Caco-2 (cell line): ENCODE results near the gene IGSF23. TPM values are rescaled to one million over a fixed set of nuclear protein-coding genes. Genes with fewer than 3 reads are reported as not detected.

Source experiments
- BruUV-seq: library from RNA; stranded (reverse); fragments of 400-500 nt; replicated peaks from 2 replicates; lab custom pipeline; 2021; lab: Mats Ljungman, UMichigan
- CTCF ChIA-PET: fragments of 300-600 bp; sonication (Branson Sonifier 250); formaldehyde crosslinking; loops from one replicate; lab custom pipeline; 2022; ENCODE audit warnings: antibody characterized with exemption; lab: Charles Lee
- POLR2A ChIA-PET: fragments of 300-600 bp; sonication (Branson Sonifier 250); formaldehyde crosslinking; loops from one replicate; lab custom pipeline; 2022; ENCODE audit warnings: antibody characterized with exemption; lab: Charles Lee
- DNase-seq, 2 experiments: peaks; one replicate each; pipeline versions ENCODE4 v3.0.0 to v3.0.0-alpha.2; 2020 to 2022
- H3K27me3 ChIP-seq: replicated peaks from 2 replicates; pipeline ENCODE4 v1.6.0; 2011; ENCODE audit warnings: low read length; ENCODE audit not compliant: control insufficient read depth, insufficient read depth
- H3K36me3 ChIP-seq: 2 replicates; pipeline ENCODE4 v1.5.1; 2011; ENCODE audit warnings: low read length; ENCODE audit not compliant: control insufficient read depth, insufficient read depth
- H3K4me1 ChIP-seq: fragments of 250-450 bp; sonication (Bioruptor Pico); 2 replicates; pipeline ENCODE4 v1.5.1; 2020; ENCODE audit warnings: mild to moderate bottlenecking
- H3K4me3 ChIP-seq: 2 replicates; pipeline ENCODE4 v1.5.1; 2011; ENCODE audit warnings: low read depth, mild to moderate bottlenecking, control low read depth, low read length
- H3K9me3 ChIP-seq: fragments of 250-450 bp; sonication (Bioruptor Pico); 2 replicates; pipeline ENCODE4 v1.5.1; 2020; ENCODE audit warnings: mild to moderate bottlenecking, moderate library complexity
- H3K27ac Mint-ChIP-seq: one replicate; pipeline ENCODE4 v1.8.0; 2022; ENCODE audit warnings: mixed read lengths; ENCODE audit not compliant: unreplicated experiment
- H3K27me3 Mint-ChIP-seq: one replicate; pipeline ENCODE4 v1.8.0; 2022; ENCODE audit warnings: mixed read lengths; ENCODE audit not compliant: insufficient read depth, unreplicated experiment
- H3K36me3 Mint-ChIP-seq: one replicate; pipeline ENCODE4 v1.8.0; 2022; ENCODE audit warnings: mild to moderate bottlenecking, mixed read lengths; ENCODE audit not compliant: insufficient read depth, unreplicated experiment
- H3K4me1 Mint-ChIP-seq: one replicate; pipeline ENCODE4 v1.8.0; 2022; ENCODE audit warnings: low read depth, mixed read lengths; ENCODE audit not compliant: unreplicated experiment
- H3K4me3 Mint-ChIP-seq: one replicate; pipeline ENCODE4 v1.8.0; 2022; ENCODE audit warnings: mild to moderate bottlenecking, moderate library complexity, mixed read lengths; ENCODE audit not compliant: unreplicated experiment
- H3K9me3 Mint-ChIP-seq: one replicate; pipeline ENCODE4 v1.8.0; 2022; ENCODE audit warnings: mixed read lengths; ENCODE audit not compliant: unreplicated experiment
- CTCF ChIP-seq, 2 experiments: fragments of 200-600 bp in 1 of 2; IDR thresholded peaks; 1 replicate in 1 of 2; 2 replicates in 1 of 2; pipeline versions ENCODE4 v1.5.1 to v1.8.0; 2011 to 2022; ENCODE audit warnings: antibody characterized with exemption in 1 of 2, control low read depth in 1 of 2, inconsistent platforms in 1 of 2, low read depth in 1 of 2, low read length in 1 of 2, mild to moderate bottlenecking in 1 of 2, moderate library complexity in 1 of 2; ENCODE audit not compliant: insufficient read depth in 1 of 2, severe bottlenecking in 1 of 2, unreplicated experiment in 1 of 2
- intact Hi-C: fragments of 100-400 bp; cut with micrococcal nuclease; formaldehyde crosslinking; loops from one replicate; pipeline ENCODE4 v1.10.0; 2022; ENCODE audit not compliant: unreplicated experiment
- microRNA-seq: library from miRNA; unstranded; fragments of <30 nt; microRNA quantifications from one replicate; pipeline ENCODE4 v1.2.0, GENCODE V29; 2022
- total RNA-seq: library from RNA; stranded (reverse); gene quantifications from 2 replicates; pipeline ENCODE4 v1.2.3, GENCODE V29; 2022

Gene IGSF23
- total RNA-seq, 1 experiment from 2014 or later = 3.9 TPM

- Histone ChIP-seq H3K4me3 (no peak overlapping the region), H3K9me3 (no peaks in the 10 kb centered on the region), H3K27me3 (no peaks in the 10 kb centered on the region), H3K36me3 (no peaks in the 10 kb centered on the region; the same call in 1 of the 2 replicates), H3K4me1 (peaks cover 13% of the 10 kb centered on the region)
- Mint-ChIP-seq H3K4me1 (peaks cover 25% of the 10 kb centered on the region), H3K9me3 (no peaks in the 10 kb centered on the region), H3K4me3 (no peak overlapping the region), H3K27ac (peak overlapping the region; percentile 22), H3K27me3 (no peaks in the 10 kb centered on the region), H3K36me3 (no peaks in the 10 kb centered on the region)
- intact Hi-C loops = no loop called here
- CTCF ChIA-PET = no interaction called here
- no peak for DNase-seq
- BruUV-seq = no TSS peak
- POLR2A ChIA-PET = no interaction called here
- no peak for TF ChIP-seq CTCF (IDR thresholded peaks at IDR 0.05; ENCODE audit: insufficient read depth in 1 of 2, low read depth in 1 of 2, low read length in 1 of 2, severe bottlenecking in 1 of 2, unreplicated experiment in 1 of 2)
Measured at GRCh38 chr19:44684892-44685863, 71.8 kb downstream of the IGSF23 start.

GRCh38 chr19:44685877-44686276, 72.5 kb downstream of the IGSF23 start:
- Mint-ChIP-seq H3K27ac (no peak overlapping the region), H3K4me3 (no peak overlapping the region), H3K4me1 (peaks cover 25% of the 10 kb centered on the region), H3K9me3 (no peaks in the 10 kb centered on the region), H3K36me3 (no peaks in the 10 kb centered on the region), H3K27me3 (no peaks in the 10 kb centered on the region)
- POLR2A ChIA-PET = no interaction called here
- peaks cover 13% of the 10 kb centered on the region for H3K4me1 ChIP-seq
- no peaks in the 10 kb centered on the region for H3K27me3 ChIP-seq
- BruUV-seq = no TSS peak
- H3K4me3 ChIP-seq = no peak overlapping the region
- no peak for TF ChIP-seq CTCF (IDR thresholded peaks at IDR 0.05; ENCODE audit: insufficient read depth in 1 of 2, low read depth in 1 of 2, low read length in 1 of 2, severe bottlenecking in 1 of 2, unreplicated experiment in 1 of 2)
- no peaks in the 10 kb centered on the region for H3K9me3 ChIP-seq
- CTCF ChIA-PET = interaction anchor here (0.6 kb wide), 1 partner anchor 303 kb away, joined by 5 read pairs; no protein-coding TSS in a partner anchor
- intact Hi-C loops = no loop called here
- DNase-seq = no peak
- no peaks in the 10 kb centered on the region; the same call in 1 of the 2 replicates for H3K36me3 ChIP-seq

Small RNA genes within 50 kb of the gene (microRNA-seq; reads per million reads assigned to microRNA genes)
- gene MIR4531 = not detected

Other genes with a start within 250 kb of the IGSF23 start
- 0.91 and 1.5 TPM in 2 replicates for gene ZNF285, start 212.0 kb upstream of the IGSF23 start, total RNA-seq
- gene ZNF229, start 165.1 kb upstream of the IGSF23 start, total RNA-seq = not detected in 2 replicates
- gene ZNF180, start 113.0 kb upstream of the IGSF23 start, total RNA-seq = 9.1 and 13.3 TPM in 2 replicates
- gene CEACAM20, start 83.9 kb upstream of the IGSF23 start, total RNA-seq = 0.16 TPM in 1 of 2 replicates, not detected in the other
- 86.5 and 93.8 TPM in 2 replicates for gene PVR, start 30.3 kb downstream of the IGSF23 start, total RNA-seq
- gene CEACAM19, start 57.9 kb downstream of the IGSF23 start, total RNA-seq = 2.9 and 3.3 TPM in 2 replicates
- gene CEACAM16, start 85.6 kb downstream of the IGSF23 start, total RNA-seq = not detected in 2 replicates
- gene BCL3, start 135.1 kb downstream of the IGSF23 start, total RNA-seq = 15.5 and 21.3 TPM in 2 replicates
- gene CBLC, start 164.3 kb downstream of the IGSF23 start, total RNA-seq = 42.3 and 43.6 TPM in 2 replicates
- gene BCAM, start 195.5 kb downstream of the IGSF23 start, total RNA-seq = 230 and 244 TPM in 2 replicates
- gene NECTIN2, start 232.7 kb downstream of the IGSF23 start, total RNA-seq = 257 and 258 TPM in 2 replicates